GM18951 (cell line): ENCODE measurements around the gene KRABD2.
A peak's percentile ranks its signal among the peaks of the same experiment; 100 is the strongest.

ENCODE experiments used
- POLR2A ChIP-seq: IDR thresholded peaks from 4 replicates; pipeline ENCODE4 v1.6.1; 2011; ENCODE audit warnings: mild to moderate bottlenecking; ENCODE audit not compliant: insufficient read length, insufficient read depth; ENCODE audit errors: extremely low read depth
- in situ Hi-C: fragments of 300-500 bp; cut with MboI; formaldehyde crosslinking; loops from one replicate; pipeline ENCODE4 v1.12.0; 2022; ENCODE audit warnings: low sequenced_read_pairs, mixed read lengths, inconsistent platforms; ENCODE audit not compliant: unreplicated experiment

The KRABD2 gene

DNA sequence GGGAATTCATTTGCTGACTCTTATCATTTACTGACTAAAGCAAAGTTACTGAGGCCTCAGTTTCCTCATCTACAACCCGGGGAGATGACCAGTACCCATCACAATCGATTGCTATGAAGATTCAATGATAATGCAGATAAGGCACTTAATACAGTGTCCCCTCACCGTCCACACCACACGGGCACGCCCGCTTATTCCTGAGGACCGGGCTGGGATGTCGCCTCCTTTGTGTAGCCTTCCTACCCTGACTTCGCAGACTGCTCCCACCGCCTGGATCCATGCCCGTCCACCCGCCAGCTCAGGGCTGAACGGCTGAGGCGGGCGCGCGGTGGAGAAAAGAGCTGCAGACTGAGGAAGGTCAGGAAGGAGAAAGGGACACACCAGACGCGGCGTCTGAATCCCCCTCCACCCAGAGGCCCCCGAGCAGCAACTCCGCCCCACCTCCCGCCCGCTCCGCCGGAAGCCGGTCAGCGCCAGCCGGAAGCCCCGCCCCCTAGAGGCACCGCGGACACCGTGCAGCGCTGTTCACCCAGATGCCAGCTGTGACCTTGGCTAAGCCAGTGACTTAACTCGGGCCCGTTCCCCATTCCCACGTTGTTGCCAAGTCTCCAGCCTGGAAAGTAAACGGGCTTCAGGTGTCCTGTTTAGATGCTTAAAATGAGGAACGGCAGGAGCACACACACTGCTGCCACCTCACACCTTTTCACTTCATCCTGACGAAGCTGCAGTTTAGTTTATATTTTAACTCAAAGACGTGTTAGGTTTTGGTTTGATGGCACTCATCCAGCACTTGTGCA lies at the start of gene KRABD2:
Gene KRABD2 (minus strand): TSS at position 434 of the 797 bp plus-strand sequence.
- peak; percentile 83 for TF ChIP-seq POLR2A
- in situ Hi-C loops, result no loop called here

DNA sequence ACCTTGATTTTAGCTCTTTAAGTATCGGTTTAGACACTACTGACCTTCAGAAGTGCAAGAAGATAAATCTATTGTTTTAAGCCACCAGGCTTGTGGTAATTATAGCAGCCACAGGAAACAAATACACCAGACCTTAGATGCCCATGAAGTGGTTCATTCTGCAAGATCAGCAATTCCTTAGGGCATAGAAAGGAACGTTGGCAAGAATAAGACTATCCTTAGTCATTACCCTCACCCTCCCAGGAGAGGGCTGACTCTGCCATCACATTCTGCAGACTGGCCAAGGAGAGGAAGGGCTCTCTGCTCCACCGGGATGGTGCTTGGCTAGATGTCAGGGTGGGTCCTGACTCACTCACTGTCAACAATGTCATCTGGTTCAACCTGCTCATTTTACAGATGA lies 45.1 kb upstream of the KRABD2 start:
- in situ Hi-C loops, result no loop called here
- TF ChIP-seq POLR2A, result no peak

DNA sequence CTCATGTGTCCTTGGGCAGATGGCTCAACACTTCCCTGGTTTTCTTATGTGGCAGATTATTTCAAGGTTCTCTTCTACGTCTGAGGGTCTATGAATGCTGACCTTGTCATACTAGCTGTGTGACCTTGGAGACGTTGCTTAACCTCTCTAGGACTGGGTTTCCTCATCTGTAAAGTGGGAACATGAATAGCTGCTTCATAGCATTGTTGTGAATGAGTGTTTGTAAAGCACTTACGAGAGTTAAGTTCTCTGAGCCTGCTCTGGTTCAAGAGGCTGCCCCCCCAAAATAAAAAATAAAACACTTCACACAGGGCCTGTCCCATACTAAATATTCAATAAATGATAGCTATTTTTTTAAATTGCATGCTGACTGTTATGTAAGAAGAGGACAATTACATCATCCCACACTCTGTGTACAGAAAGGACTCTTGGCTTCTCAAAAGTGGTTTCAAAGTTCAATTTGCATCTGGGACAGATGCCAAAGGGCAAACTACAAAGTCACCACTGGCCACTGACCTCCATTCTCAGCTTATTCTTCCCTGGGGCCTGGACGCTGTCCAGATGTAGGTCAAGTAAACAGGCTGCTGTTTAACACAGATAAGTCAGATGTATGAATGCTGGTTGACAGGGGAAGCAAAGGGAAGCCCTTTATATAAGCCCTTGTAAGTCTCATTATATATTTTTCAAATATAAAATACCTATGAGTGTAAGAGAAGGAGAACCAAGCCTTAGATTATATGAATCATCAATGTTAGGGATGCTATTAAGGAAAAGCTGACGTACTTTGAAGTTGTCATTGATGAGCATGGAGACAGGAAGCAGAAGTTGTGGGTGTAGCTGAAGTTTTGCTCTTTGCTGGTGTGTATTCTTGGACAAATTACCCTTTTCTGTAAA lies 43.8 kb upstream of the KRABD2 start:
- TF ChIP-seq POLR2A, result no peak
- in situ Hi-C loops, result no loop called here

DNA sequence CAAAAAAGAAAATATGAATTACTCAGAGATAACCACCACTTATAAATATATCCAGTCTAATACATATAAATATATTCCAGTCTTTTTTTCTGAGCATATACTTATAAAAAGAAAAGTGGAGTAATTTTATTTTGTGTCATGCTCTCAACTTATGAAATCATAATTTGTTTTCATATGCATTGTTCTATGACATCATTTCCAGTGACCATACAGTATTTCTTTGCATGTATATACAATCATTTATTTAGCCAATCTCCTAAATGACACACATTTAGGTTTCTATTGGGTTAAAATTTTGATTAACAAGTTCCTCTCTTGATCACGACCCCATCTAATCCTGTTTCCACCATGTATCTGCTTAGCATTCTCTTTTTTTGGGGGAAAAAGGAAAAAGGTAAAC lies 42.8 kb upstream of the KRABD2 start:
- no peak for TF ChIP-seq POLR2A
- in situ Hi-C loops, result loop anchor here (10.0 kb wide), 1 partner anchor 325 kb away; the partner anchor contains the start of gene CCDC42

DNA sequence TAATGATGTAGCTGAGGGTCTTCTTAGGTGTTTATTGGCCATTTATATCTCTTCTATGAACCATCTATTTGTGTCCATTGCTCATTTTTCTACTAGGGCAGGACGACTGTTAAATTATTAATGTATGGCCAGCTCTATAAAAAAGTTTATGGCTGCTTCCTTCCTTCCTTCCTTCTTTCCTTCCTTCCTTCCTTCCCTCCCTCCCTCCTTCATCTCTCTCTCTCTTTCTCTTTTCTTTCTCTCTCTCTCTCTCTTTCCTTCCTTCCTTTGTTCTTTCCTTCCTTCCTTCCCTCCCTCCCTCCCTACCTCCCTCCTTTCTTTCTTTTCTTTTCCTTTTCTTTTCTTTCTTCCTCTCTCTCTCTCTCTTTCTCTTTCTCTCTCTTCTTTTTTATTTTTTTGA lies 42.0 kb upstream of the KRABD2 start:
- TF ChIP-seq POLR2A, result no peak
- in situ Hi-C loops, result loop anchor here (10.0 kb wide), 1 partner anchor 326 kb away; the partner anchor contains the start of gene CCDC42

DNA sequence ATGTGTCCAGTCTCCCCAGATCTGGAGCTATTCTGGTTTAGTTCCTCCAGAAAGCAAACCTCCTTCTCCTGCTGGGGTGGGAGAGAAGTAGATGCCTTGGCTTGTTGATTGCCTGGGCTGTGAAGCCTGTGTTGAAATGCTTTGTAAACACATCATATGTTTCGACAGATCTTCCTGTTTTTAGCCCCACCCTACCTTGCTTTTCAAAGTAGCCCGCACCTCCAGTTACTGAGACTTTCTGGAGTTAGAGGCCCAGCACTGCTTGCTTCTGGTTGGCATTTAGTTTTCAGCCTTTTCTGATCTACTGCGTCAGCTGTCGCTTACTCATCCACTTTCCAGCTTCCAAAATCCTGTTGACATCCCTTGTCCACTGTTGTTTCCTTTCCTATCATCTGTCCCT lies 41.3 kb upstream of the KRABD2 start:
- TF ChIP-seq POLR2A, result no peak

DNA sequence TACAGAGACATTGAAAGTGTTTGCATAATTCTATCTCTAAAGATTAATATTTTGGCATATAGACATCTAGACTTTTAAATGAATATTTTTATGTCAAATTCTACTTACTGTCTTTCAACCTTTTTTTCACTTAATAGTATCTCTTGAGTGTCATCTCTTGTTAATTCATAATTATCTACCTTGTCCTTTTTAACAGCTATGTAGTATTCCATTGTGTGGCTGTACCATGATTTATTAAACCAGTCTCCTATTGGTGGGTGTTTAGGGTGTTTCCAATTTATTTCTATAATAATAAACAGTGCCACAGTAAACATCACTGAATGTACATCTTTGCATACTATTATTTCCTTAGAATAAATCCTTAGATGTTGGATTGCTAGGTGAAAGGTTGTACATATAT lies 37.4 kb upstream of the KRABD2 start:
- in situ Hi-C loops, result loop anchor here (10.0 kb wide), 1 partner anchor 331 kb away; the partner anchor contains the start of gene CCDC42
- TF ChIP-seq POLR2A, result no peak

More for the DNA sequence above, 41.3 kb upstream of the KRABD2 start:
- in situ Hi-C loops, result loop anchor here (10.0 kb wide), 1 partner anchor 327 kb away; the partner anchor contains the start of gene CCDC42

DNA sequence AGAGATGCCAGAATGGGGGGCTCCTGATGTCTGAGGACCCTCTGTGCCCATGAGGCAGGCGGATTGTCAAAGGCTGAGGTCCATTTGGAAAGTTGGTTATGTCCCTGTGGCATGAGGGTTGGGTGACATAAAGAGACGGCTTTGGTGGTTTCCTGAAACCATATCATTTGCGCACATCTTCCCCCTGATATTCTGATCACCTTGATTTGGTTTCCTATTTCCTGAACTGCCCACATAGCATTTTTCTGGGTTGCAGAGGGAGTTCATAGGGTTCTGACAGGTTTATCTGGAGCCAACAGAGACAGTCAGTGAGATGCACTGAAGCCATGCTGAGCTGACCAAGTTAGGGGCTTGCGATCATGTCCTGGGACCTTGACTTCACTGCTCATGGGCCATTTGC lies 36.8 kb upstream of the KRABD2 start:
- in situ Hi-C loops, result loop anchor here (10.0 kb wide), 1 partner anchor 331 kb away; the partner anchor contains the start of gene CCDC42
- TF ChIP-seq POLR2A, result no peak

DNA sequence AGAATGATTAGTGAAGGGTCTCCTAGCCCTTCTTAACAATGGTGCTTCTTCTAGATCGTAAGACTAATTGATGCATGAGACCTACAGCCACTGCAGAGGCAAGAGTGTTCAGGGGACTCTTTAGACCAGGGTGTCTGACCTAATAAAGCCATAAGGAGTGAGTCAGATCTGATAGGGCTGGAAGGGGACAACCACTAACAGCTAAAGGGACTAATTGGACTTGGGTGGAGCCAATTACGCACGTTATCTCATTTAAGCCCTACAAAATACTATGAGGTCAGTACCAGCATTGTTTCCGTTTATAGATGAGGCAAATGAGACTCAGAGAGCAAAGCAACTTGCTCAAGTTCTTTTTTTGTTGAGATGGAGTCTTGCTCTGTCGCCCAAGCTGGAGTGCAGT lies 35.6 kb upstream of the KRABD2 start:
- in situ Hi-C loops, result loop anchor here (10.0 kb wide), 1 partner anchor 333 kb away; the partner anchor contains the start of gene CCDC42
- TF ChIP-seq POLR2A, result no peak

DNA sequence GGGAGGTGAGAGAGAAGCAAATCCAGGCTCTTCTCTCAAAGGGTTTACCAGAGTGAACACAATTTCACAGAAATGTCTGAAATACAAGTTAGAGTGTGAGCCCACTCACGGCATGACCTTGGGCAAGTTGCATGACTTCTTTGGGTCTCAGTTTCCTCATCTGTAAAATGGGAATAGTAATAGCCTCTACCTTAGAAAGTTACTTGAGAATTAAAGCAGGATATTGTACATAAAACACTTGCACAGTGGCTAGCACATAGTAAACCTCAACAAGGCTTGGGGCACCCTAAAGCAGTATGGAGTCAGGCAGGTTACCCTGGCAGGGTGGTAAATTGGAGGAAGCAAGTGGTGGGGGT lies 34.4 kb upstream of the KRABD2 start:
- TF ChIP-seq POLR2A, result no peak
- in situ Hi-C loops, result loop anchor here (10.0 kb wide), 1 partner anchor 334 kb away; the partner anchor contains the start of gene CCDC42

DNA sequence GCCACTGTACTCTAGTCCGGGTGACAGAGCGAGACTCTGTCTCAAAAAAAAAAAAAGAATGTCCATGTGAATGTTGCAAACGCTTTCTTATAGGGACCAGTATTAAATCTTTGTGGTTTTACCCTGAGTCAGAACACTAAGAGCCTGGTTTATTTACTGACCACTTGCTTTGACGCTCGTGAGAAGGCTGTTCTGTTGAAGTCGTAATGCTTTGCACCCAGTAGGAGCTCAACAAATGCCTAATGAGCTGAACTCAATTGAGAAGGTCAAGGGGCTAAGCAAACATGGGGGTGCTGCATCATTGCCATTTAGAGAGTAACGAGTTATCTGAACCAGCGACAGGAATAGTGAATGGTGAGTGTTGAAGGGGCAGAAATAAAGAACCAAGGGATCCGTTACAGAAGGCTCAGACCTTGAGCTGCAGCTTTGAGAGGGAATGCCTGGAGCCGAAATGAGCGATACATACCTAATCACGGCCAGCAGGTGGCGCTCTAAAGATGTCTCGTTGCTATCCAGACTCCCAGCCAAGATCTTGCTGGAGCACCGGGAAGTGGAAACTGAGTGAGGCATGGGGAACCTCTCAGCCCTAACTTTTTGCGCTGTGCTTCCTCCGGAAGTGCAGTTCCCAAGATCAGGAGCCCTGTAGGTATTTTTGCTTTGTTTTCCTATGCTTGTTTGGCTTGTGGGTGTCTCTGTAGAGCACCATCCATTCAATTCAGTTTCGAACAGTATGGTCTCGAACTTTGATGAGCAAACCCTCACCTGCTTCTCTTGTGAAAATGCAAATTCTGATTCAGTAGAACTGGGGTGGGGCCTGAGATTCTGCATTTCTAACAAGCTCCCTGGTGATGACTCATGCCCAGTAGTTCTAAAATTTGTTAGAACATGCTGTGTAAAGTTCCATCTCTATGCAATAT lies 33.7 kb upstream of the KRABD2 start:
- TF ChIP-seq POLR2A, result no peak
- in situ Hi-C loops, result loop anchor here (10.0 kb wide), 1 partner anchor 335 kb away; the partner anchor contains the start of gene CCDC42

DNA sequence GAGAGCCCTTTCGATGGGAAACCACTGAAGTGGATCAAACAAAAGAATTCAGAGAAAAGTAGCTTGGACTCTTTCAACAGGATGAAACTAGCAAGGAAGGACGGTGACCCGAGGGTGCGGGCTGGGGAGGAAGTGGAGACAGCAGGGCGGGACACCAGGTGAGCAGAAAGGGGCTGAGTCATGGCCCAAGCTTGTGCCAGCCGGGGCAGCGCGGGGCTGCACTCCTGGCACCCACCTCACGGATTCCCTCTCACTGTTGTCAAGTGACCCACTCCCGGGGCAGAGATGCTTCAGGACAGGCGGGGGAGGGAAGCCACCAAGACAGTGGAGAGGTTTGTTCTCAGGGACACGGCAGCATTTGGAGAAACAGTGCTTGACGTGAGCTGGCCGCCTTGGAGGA lies 31.9 kb upstream of the KRABD2 start:
- in situ Hi-C loops, result no loop called here
- no peak for TF ChIP-seq POLR2A
